CD14-positive monocyte (primary cell): ENCODE data around the gene CALB2. TPM values are rescaled to one million over a fixed set of nuclear protein-coding genes. Genes with fewer than 3 reads are reported as not detected.

Experiments used
- DNase-seq, 3 donors: peaks; one replicate each; pipeline ENCODE4 v3.0.0-alpha.2; 2011 to 2022
- H2AFZ ChIP-seq: 2 replicates; pipeline ENCODE4 v1.6.0; 2012; ENCODE audit warnings: mild to moderate bottlenecking, low read depth, low read length, inconsistent platforms; ENCODE audit not compliant: insufficient read depth, poor library complexity, severe bottlenecking
- H3K27ac ChIP-seq, 2 donors: 1 replicate in 1 of 2; 2 replicates in 1 of 2; pipeline ENCODE4 v1.5.1; 2012 to 2013; ENCODE audit warnings: low read length in 2 of 2, control low read depth in 1 of 2, inconsistent platforms in 1 of 2, low read depth in 1 of 2, mild to moderate bottlenecking in 1 of 2
- H3K27me3 ChIP-seq, 2 donors: one replicate each; pipeline versions ENCODE4 v1.6.0 to v1.6.1; 2011 to 2013; ENCODE audit warnings: low read length in 2 of 2; ENCODE audit not compliant: control insufficient read depth in 2 of 2, insufficient read depth in 2 of 2
- H3K36me3 ChIP-seq, 2 donors: replicated peaks in 1 of 2; 1 replicate in 1 of 2; 2 replicates in 1 of 2; pipeline versions ENCODE4 v1.5.1 to v1.6.1; 2012 to 2013; ENCODE audit warnings: low read length in 2 of 2, control low read depth in 1 of 2, inconsistent platforms in 1 of 2, mild to moderate bottlenecking in 1 of 2; ENCODE audit not compliant: insufficient read depth in 2 of 2, control insufficient read depth in 1 of 2
- H3K4me1 ChIP-seq, 2 donors: 1 replicate in 1 of 2; 2 replicates in 1 of 2; pipeline versions ENCODE4 v1.5.1 to v1.6.1; 2012 to 2013; ENCODE audit warnings: low read length in 2 of 2, control low read depth in 1 of 2, inconsistent platforms in 1 of 2, mild to moderate bottlenecking in 1 of 2, moderate library complexity in 1 of 2; ENCODE audit not compliant: insufficient read depth in 2 of 2, control insufficient read depth in 1 of 2
- H3K4me2 ChIP-seq: replicated peaks from 2 replicates; pipeline ENCODE3; 2012; ENCODE audit warnings: low read length, moderate library complexity, mild to moderate bottlenecking; ENCODE audit not compliant: poor library complexity, severe bottlenecking; ENCODE audit errors: extremely low read depth
- H3K4me3 ChIP-seq, 3 experiments: fragments of 200-600 bp in 1 of 3; sonication (generic) in 1 of 3; replicated peaks in 1 of 3; 1 replicate in 2 of 3; 2 replicates in 1 of 3; pipeline ENCODE4 v1.5.1; 2011 to 2013; ENCODE audit warnings: low read length in 3 of 3, mild to moderate bottlenecking in 3 of 3, control low read depth in 2 of 3, low read depth in 2 of 3, inconsistent platforms in 1 of 3, moderate library complexity in 1 of 3
- H3K79me2 ChIP-seq: 2 replicates; pipeline ENCODE4 v1.6.0; 2012; ENCODE audit warnings: mild to moderate bottlenecking, control low read depth, inconsistent platforms, low read length, moderate library complexity; ENCODE audit not compliant: insufficient read depth
- H3K9ac ChIP-seq: 2 replicates; pipeline ENCODE4 v1.6.0; 2017; ENCODE audit warnings: low read length, mild to moderate bottlenecking; ENCODE audit not compliant: insufficient read depth, poor library complexity, severe bottlenecking
- H3K9me3 ChIP-seq, 2 donors: replicated peaks in 1 of 2; 1 replicate in 1 of 2; 2 replicates in 1 of 2; pipeline versions ENCODE4 v1.5.1 to v1.6.1; 2012 to 2013; ENCODE audit warnings: low read length in 2 of 2, control low read depth in 1 of 2; ENCODE audit not compliant: control insufficient read depth in 1 of 2, insufficient read depth in 1 of 2
- H4K20me1 ChIP-seq: 2 replicates; pipeline ENCODE4 v1.6.0; 2012; ENCODE audit warnings: mild to moderate bottlenecking, low read length, control low read depth, moderate library complexity; ENCODE audit not compliant: insufficient read depth
- H3K27ac Mint-ChIP-seq, 7 donors: one replicate each; pipeline ENCODE4 v1.8.0; 2020; ENCODE audit warnings: mild to moderate bottlenecking in 7 of 7, mixed read lengths in 7 of 7, moderate library complexity in 6 of 7, inconsistent platforms in 2 of 7
- H3K27me3 Mint-ChIP-seq, 3 donors: one replicate each; pipeline ENCODE4 v1.8.0; 2021 to 2022; ENCODE audit warnings: low read depth in 3 of 3, mild to moderate bottlenecking in 3 of 3, mixed read lengths in 3 of 3, moderate library complexity in 3 of 3, inconsistent platforms in 1 of 3
- H3K36me3 Mint-ChIP-seq, 2 donors: one replicate each; pipeline ENCODE4 v1.8.0; 2020; ENCODE audit warnings: mixed read lengths in 2 of 2, inconsistent platforms in 1 of 2, mild to moderate bottlenecking in 1 of 2
- H3K4me1 Mint-ChIP-seq: one replicate; pipeline ENCODE4 v1.8.0; 2020; ENCODE audit warnings: mild to moderate bottlenecking, mixed read lengths
- H3K4me3 Mint-ChIP-seq, 2 donors: one replicate each; pipeline ENCODE4 v1.8.0; 2020; ENCODE audit warnings: mild to moderate bottlenecking in 2 of 2, mixed read lengths in 2 of 2, moderate library complexity in 1 of 2
- H3K9me3 Mint-ChIP-seq, 7 donors: one replicate each; pipeline ENCODE4 v1.8.0; 2020 to 2022; ENCODE audit warnings: mixed read lengths in 7 of 7, mild to moderate bottlenecking in 6 of 7, moderate library complexity in 6 of 7, inconsistent platforms in 2 of 7
- WGBS: methylation state at CpG from one replicate; pipeline ENCODE4 v1.1.5; 2013; ENCODE audit warnings: missing lambda C conversion rate; ENCODE audit not compliant: insufficient coverage; 5-methylcytosine and 5-hydroxymethylcytosine counted together
- intact Hi-C, 2 donors: fragments of 100-400 bp; cut with micrococcal nuclease; formaldehyde crosslinking; loops; one replicate each; pipeline versions ENCODE4 v1.15.0 to v1.15.1; 2023
- polyA plus RNA-seq, 3 donors: library from polyadenylated mRNA; depleted of rRNA in 1 of 3; unstranded in 2 of 3; stranded (reverse) in 1 of 3; fragments of 300-500 nt in 2 of 3; fragments of >200 nt in 1 of 3; fragmentation: Illumina TruSeq in 2 of 3; gene quantifications; 1 replicate in 2 of 3; 2 replicates in 1 of 3; pipeline ENCODE4 v1.2.3, GENCODE V29; 2012 to 2021
- TF ChIP-seq, protein P1 (sequence below): fragments of 200-600 bp; IDR thresholded peaks from one replicate; pipeline ENCODE4 v1.8.0; 2022; ENCODE audit warnings: antibody characterized with exemption, mild to moderate bottlenecking

CALB2 gene
- polyA plus RNA-seq, 3 donors: not detected

DNA sequence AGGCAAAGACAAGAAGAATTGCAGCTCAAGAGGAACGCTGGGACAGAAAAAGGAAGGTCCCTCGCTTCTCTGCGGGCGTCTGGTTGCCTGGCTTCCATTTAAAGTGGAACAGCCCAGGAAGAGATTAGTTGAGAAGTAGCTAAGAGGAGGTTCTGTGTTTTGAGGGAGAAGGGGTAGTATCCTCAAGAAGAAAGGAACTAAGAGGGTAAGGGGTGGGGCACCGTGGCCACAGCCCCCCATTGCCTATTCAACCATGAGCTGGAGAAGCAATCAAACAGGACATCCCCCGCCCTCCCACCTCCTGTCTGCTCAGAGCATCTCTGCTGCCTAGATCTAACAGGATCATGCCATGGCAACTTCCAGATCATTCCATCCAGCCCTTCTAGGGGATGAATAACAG lies 18.1 kb upstream of the CALB2 start:
- no peaks in the 10 kb centered on the region for H3K27me3 ChIP-seq

DNA sequence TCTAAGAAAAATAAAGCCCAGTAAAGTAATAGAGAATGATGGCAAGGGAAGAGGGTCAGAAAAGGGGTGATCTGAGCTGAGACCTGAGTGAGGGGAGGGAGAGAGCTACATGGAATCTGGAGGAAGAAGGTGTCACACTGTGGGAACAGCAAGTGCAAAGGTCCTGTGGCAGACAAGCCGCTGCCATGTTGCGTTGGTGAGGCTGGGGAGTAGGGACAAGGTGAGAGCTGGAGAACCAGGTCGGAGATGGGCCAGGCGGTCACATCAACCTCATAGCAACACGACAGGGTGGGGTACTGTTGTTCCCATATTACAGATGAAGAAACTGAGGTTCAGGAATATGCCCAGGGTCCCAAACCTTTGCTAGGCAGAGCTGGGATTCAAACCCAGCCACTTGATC lies 16.6 kb upstream of the CALB2 start:
- H3K4me3 Mint-ChIP-seq: no peak overlapping the region
- H3K27me3 Mint-ChIP-seq: peaks cover 3 to 8% (median 5%) of the 10 kb centered on the region in 3 donors
- Histone ChIP-seq H2AFZ (no peak overlapping the region), H3K9ac (no peak overlapping the region), H3K4me3 (no peak overlapping the region), H3K4me1 (no peaks in the 10 kb centered on the region), H3K79me2 (no peaks in the 10 kb centered on the region), H3K9me3 (no peaks in the 10 kb centered on the region), H4K20me1 (no peaks in the 10 kb centered on the region), H3K27me3 (no peaks in the 10 kb centered on the region), H3K27ac (no peak overlapping the region), H3K4me2 (no peak overlapping the region), H3K36me3 (no peaks in the 10 kb centered on the region)
- no peak overlapping the region for H3K27ac Mint-ChIP-seq
- intact Hi-C loops: no loop called here
- H3K36me3 Mint-ChIP-seq: no peaks in the 10 kb centered on the region
- no peaks in the 10 kb centered on the region for H3K4me1 Mint-ChIP-seq
- peaks cover 0 to 2% (median 0%) of the 10 kb centered on the region in 7 donors for H3K9me3 Mint-ChIP-seq
- 96% methylated on average over 4 of the region's 5 CpGs for WGBS
- DNase-seq: no peak
- TF ChIP-seq, protein P1, sequence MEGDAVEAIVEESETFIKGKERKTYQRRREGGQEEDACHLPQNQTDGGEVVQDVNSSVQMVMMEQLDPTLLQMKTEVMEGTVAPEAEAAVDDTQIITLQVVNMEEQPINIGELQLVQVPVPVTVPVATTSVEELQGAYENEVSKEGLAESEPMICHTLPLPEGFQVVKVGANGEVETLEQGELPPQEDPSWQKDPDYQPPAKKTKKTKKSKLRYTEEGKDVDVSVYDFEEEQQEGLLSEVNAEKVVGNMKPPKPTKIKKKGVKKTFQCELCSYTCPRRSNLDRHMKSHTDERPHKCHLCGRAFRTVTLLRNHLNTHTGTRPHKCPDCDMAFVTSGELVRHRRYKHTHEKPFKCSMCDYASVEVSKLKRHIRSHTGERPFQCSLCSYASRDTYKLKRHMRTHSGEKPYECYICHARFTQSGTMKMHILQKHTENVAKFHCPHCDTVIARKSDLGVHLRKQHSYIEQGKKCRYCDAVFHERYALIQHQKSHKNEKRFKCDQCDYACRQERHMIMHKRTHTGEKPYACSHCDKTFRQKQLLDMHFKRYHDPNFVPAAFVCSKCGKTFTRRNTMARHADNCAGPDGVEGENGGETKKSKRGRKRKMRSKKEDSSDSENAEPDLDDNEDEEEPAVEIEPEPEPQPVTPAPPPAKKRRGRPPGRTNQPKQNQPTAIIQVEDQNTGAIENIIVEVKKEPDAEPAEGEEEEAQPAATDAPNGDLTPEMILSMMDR: no peak

More for the DNA sequence above, 18.1 kb upstream of the CALB2 start:
- 69% methylated on average over 2 of the region's 6 CpGs for WGBS
- no peak overlapping the region for H3K4me3 Mint-ChIP-seq
- Histone ChIP-seq H3K36me3 (no peaks in the 10 kb centered on the region), H3K4me2 (no peak overlapping the region), H3K9me3 (no peaks in the 10 kb centered on the region), H3K4me3 (no peak overlapping the region), H3K9ac (no peak overlapping the region), H2AFZ (no peak overlapping the region), H3K27ac (no peak overlapping the region), H3K79me2 (no peaks in the 10 kb centered on the region), H3K4me1 (no peaks in the 10 kb centered on the region), H4K20me1 (no peaks in the 10 kb centered on the region)
- H3K36me3 Mint-ChIP-seq: no peaks in the 10 kb centered on the region
- H3K4me1 Mint-ChIP-seq: no peaks in the 10 kb centered on the region
- TF ChIP-seq, protein P1: no peak
- H3K9me3 Mint-ChIP-seq: peaks cover 0 to 2% (median 0%) of the 10 kb centered on the region in 7 donors
- intact Hi-C loops: no loop called here
- peaks cover 5 to 8% (median 5%) of the 10 kb centered on the region in 3 donors for H3K27me3 Mint-ChIP-seq
- H3K27ac Mint-ChIP-seq: no peak overlapping the region
- no peak for DNase-seq
